BJ (cell line): ENCODE data around the gene INTS14. TPM values are rescaled to one million over a fixed set of nuclear protein-coding genes. Genes with fewer than 3 reads are reported as not detected.

ENCODE experiments used
- CTCF ChIA-PET: fragments of 350-600 bp; formaldehyde crosslinking; extraction: SDS; loops from one replicate; lab custom pipeline; 2021; ENCODE audit warnings: antibody characterized with exemption, inconsistent platforms; lab: Yijun Ruan, JAX
- POLR2A ChIA-PET: fragments of 300-600 bp; sonication (Branson Sonifier 250); formaldehyde crosslinking; extraction: SDS; loops from one replicate; lab custom pipeline; 2021; ENCODE audit warnings: antibody characterized with exemption; lab: Charles Lee
- DNase-seq: peaks from one replicate; pipeline ENCODE4 v3.0.0-alpha.2; 2011; ENCODE audit warnings: low read depth
- H3K27me3 ChIP-seq: 2 replicates; pipeline ENCODE4 v1.6.0; 2011; ENCODE audit warnings: low read length; ENCODE audit not compliant: control insufficient read depth, insufficient read depth
- H3K36me3 ChIP-seq: 2 replicates; pipeline ENCODE4 v1.5.1; 2011; ENCODE audit warnings: low read length; ENCODE audit not compliant: control insufficient read depth, insufficient read depth
- H3K4me3 ChIP-seq: 2 replicates; pipeline ENCODE4 v1.5.1; 2011; ENCODE audit warnings: low read depth, mild to moderate bottlenecking, control low read depth, low read length
- polyA plus RNA-seq: library from polyadenylated mRNA; depleted of rRNA; stranded (reverse); fragments of >200 nt; gene quantifications from 2 replicates; pipeline ENCODE4 v1.2.3, GENCODE V29; 2011; rRNA removed
- small RNA-seq: library from RNA; depleted of rRNA; stranded (forward); fragments of <200 nt; gene quantifications from one replicate; pipeline ENCODE3, GENCODE V24; 2012; ENCODE audit warnings: low replicate concordance, low read depth; ENCODE audit not compliant: insufficient read length
- TF ChIP-seq, protein P1 (sequence below): IDR thresholded peaks from 2 replicates; pipeline ENCODE4 v1.5.1; 2011; ENCODE audit warnings: low read depth, mild to moderate bottlenecking, control low read depth, inconsistent platforms, low read length, moderate library complexity; ENCODE audit not compliant: insufficient read depth

Gene INTS14
- polyA plus RNA-seq, 1 experiment, result 37.3 TPM

DNA sequence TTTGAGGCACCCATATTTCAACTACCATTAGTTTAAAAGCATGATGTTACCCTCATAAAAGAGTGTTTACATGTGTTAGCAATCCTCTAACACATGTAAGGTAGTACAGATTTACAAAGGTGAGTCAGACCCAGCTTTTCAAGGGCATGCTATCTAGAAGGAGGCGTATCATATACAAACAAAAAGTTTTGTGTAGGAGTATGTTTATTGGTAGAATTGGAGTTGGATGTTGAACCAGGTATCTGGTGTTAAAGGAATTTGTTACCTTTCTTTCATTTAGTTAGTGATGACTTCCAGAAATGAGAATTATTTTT is 78.2 kb downstream of the INTS14 start:
- DNase-seq, result peak; percentile 28
- no peaks in the 10 kb centered on the region for H3K27me3 ChIP-seq
- H3K36me3 ChIP-seq, result no peaks in the 10 kb centered on the region
- ChIA-PET CTCF (interaction anchor here (0.9 kb wide), 1 partner anchor 29 kb away, joined by 3 read pairs; no protein-coding TSS in a partner anchor), POLR2A (no interaction called here)
- H3K4me3 ChIP-seq, result no peak overlapping the region
- TF ChIP-seq, protein P1, sequence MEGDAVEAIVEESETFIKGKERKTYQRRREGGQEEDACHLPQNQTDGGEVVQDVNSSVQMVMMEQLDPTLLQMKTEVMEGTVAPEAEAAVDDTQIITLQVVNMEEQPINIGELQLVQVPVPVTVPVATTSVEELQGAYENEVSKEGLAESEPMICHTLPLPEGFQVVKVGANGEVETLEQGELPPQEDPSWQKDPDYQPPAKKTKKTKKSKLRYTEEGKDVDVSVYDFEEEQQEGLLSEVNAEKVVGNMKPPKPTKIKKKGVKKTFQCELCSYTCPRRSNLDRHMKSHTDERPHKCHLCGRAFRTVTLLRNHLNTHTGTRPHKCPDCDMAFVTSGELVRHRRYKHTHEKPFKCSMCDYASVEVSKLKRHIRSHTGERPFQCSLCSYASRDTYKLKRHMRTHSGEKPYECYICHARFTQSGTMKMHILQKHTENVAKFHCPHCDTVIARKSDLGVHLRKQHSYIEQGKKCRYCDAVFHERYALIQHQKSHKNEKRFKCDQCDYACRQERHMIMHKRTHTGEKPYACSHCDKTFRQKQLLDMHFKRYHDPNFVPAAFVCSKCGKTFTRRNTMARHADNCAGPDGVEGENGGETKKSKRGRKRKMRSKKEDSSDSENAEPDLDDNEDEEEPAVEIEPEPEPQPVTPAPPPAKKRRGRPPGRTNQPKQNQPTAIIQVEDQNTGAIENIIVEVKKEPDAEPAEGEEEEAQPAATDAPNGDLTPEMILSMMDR, result no peak

DNA sequence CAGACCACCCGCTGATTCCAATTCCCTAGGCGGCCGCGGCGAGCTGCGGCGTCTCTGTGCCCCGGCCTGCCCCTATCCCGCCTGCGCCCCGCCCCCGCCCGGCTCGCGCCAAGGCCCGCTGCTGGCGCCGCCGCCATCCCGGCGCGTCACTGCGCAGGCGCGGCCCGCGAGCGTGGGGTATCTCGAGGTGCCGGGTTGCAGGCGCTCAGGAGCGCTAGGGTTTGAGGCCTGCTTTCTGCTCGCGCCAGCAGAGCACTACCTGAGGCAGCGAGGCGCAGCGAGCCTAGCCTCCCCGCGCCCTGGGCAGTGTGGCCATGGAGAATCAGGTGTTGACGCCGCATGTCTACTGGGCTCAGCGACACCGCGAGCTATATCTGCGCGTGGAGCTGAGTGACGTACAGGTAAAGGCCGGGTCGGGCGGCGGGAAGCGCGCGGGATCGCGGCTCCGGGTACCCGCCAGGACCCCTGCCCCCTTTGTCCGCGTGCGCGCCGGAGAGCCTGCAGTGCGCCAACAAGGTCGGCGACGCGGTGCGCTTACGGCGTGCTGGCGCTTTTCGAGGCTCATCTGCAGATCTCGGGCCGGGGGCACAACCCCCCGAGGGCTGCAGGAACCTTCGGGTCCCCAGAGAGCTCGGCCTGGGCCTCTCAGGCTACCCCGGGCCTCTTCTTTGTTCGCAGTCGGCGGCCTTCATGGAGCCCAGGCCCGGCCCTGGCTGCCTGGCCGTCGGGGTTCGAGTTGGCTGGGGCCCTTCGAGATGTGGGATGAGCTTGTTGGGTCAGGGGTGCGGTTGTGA is 80.4 kb downstream of the INTS14 start, which contains the start of gene HACD3:
Gene HACD3 (plus strand): TSS at position 146 of the 794 bp plus-strand sequence. CDS start 169 bp downstream, at position 315.
- H3K36me3 ChIP-seq, result no peaks in the 10 kb centered on the region
- H3K27me3 ChIP-seq, result no peaks in the 10 kb centered on the region
- POLR2A ChIA-PET, result interaction anchor here (0.9 to 1.7 kb wide), 2 partner anchors 14 to 80 kb away, joined by 5 to 15 read pairs; partner anchors contain the start of gene INTS14
- CTCF ChIA-PET, result interaction anchor here (1.2 to 1.4 kb wide), 3 partner anchors 14 to 129 kb away, joined by 3 to 4 read pairs (median 4); partner anchors contain the start of gene INTS14
- peak within 1 kb of the TSS; percentile 93 for H3K4me3 ChIP-seq
- DNase-seq, result no peak
- TF ChIP-seq, protein P1, result no peak

DNA sequence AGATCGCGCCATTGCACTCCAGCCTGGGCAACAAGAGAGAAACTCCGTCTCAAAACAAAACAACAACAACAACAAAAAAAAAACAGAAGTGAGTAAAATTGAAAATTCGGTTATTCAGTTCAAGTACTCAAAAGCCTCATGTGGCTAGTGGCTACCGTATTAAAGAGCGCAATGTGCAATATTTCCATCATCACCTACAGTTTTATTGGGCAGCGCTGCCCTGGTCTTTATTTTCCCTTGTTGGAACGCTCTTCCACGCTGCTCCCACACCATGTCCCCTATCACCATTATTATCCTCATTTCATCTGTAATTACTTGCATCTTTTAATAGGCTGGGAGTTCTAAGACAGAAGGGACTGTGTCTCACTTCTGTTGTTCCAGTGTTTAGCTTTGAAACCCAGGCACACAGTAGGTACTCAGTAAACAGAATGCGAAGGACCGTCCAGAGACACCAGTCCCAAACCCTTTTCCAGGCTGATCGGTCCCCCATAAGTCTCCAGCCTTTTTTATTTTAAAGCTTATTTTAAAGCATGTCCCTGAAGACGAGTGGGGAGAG is 81.1 kb downstream of the INTS14 start:
- peak overlapping the region; percentile 93 for H3K4me3 ChIP-seq
- H3K36me3 ChIP-seq, result no peaks in the 10 kb centered on the region
- DNase-seq, result no peak
- POLR2A ChIA-PET, result interaction anchor here (1.7 kb wide), 1 partner anchor 13 kb away, joined by 5 read pairs; no protein-coding TSS in a partner anchor
- H3K27me3 ChIP-seq, result no peaks in the 10 kb centered on the region
- CTCF ChIA-PET, result interaction anchor here (0.9 to 1.4 kb wide), 3 partner anchors 13 to 129 kb away, joined by 3 to 4 read pairs (median 4); no protein-coding TSS in a partner anchor
- TF ChIP-seq, protein P1, result no peak

Small RNAs within 50 kb of the gene (small RNA-seq; reads per million reads assigned to genes)
- not detected for gene RNU6-19P

Other genes starting within 250 kb of the INTS14 start
- gene IGDCC3, start 233.1 kb downstream of the INTS14 start, polyA plus RNA-seq, result not detected in 2 replicates
- gene IGDCC4, start 188.2 kb downstream of the INTS14 start, polyA plus RNA-seq, result 1.1 and 1.2 TPM in 2 replicates
- 21.6 and 29.0 TPM in 2 replicates for gene DPP8, start 93.4 kb downstream of the INTS14 start, polyA plus RNA-seq
- gene HACD3, start 80.7 kb downstream of the INTS14 start, polyA plus RNA-seq, result 40.9 and 56.0 TPM in 2 replicates
- gene SLC24A1, start 10.8 kb upstream of the INTS14 start, polyA plus RNA-seq, result 7.0 and 8.9 TPM in 2 replicates
- 5.1 and 11.0 TPM in 2 replicates for gene DENND4A, start 181.2 kb upstream of the INTS14 start, polyA plus RNA-seq